ENCODE data around the gene CCT6B.

The CCT6B gene

GRCh38 chr17:34886831-34887230 lies 74.4 kb downstream of the CCT6B start:
- no peak for DNase-seq (ENCODE audit: low spot score)

DNA sequence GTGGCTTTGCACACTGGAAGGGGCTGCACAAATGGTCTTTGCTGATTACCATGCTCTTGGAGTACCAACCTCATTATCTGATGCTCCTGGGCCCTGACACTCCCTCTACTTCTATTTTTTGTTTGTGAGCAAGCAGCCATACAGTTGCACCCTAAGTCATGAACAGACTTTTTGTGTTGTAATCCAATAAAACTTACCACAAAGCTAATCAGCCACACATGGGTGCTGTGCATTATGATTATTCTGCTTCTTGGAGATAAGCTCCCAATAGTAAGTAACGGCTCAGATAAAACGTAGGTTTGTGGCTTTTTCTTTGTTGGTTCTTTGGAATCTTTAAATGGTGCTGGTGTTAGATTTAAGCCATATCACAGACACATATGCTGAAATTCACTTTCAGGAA lies 76.2 kb downstream of the CCT6B start:
- no peak for DNase-seq (ENCODE audit: low spot score)

- no peak for DNase-seq (ENCODE audit: low spot score)
These were observed 76.7 kb downstream of the CCT6B start for GRCh38 chr17:34884597-34884996.

DNA sequence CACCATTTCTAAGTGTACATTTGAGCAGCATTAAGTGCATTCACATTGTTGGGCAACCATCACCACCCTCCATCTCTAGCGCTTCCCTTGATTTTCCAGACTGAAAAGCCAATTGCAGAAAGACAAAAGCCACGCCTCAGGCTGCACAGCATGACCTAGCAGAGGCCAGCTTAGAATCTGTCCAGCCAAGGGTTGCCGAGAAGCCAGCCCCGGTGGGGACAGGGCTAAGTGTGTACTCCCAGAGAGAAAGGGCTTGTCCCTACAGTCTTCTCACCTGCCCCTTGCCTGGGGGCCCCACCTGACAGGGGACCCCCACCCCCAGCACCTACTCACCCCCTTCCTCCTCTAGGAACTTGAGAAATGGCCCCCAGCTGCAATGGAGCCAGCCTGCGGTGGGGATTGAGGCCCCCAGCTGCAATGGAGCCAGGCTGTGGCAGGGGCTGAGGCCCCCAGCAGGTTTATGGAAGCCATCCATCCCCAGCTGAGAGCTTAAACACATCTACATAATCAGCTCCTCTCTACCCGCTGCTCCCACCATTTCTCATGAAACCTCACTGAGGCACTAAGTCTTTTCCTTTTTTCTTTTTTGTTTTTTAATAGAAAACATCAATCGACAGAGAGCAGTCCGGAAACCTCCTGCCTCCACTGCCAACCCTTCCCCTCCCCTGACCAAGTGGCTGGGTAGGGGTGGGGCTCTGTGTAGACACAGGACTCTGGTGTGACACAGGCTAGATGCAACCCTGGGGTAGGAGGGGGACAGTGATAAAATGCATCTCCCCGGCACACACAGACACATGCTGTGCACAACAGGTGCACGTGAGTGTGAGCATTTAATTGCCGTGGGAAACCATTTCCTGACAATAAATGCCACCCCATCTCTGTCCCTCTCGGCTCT lies 77.9 kb downstream of the CCT6B start:
- no peak for DNase-seq (ENCODE audit: low spot score)

DNA sequence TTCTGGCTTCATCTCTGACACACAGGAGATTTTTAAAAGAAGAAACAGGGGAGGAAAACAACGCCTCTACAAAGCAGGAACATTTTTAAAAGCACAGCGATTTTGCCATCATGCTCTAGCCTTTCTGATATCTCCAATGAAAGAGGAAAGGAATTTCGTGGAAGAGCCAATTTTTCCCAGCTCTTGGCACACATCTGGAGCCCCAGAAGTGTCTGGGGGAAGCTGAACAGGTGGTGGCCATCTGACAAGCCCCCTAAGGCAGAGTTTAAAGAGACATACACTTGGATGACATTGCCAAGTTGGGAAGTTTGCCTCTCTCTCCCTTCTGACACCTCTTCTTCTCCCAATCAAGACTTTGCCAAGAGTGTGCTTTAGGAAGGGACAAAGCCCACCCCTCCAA lies 82.1 kb downstream of the CCT6B start:
- DNase-seq (ENCODE audit: low spot score) = no peak
